GM19193 (cell line): Measurements from ENCODE around the gene RERE.

ENCODE experiments used
- POLR2A ChIP-seq: IDR thresholded peaks from 4 replicates; pipeline ENCODE4 v1.6.1; 2011; ENCODE audit not compliant: insufficient read depth, insufficient read length; ENCODE audit errors: extremely low read depth

The RERE gene

GRCh38 chr1:8590721-8591351 lies 226.6 kb downstream of the RERE start:
- no peak for TF ChIP-seq POLR2A

- no peak for TF ChIP-seq POLR2A
Observed at GRCh38 chr1:8589571-8589970, 227.9 kb downstream of the RERE start.

- TF ChIP-seq POLR2A = no peak
Observed at GRCh38 chr1:8587784-8588183, 229.7 kb downstream of the RERE start.

- TF ChIP-seq POLR2A = no peak
Observed at GRCh38 chr1:8586438-8586837, 231.0 kb downstream of the RERE start.

- TF ChIP-seq POLR2A = no peak
Observed at GRCh38 chr1:8584316-8584715, 233.1 kb downstream of the RERE start.

GRCh38 chr1:8583031-8583430 lies 234.4 kb downstream of the RERE start:
- TF ChIP-seq POLR2A = no peak

GRCh38 chr1:8580566-8580965 lies 236.9 kb downstream of the RERE start:
- TF ChIP-seq POLR2A = no peak

GRCh38 chr1:8578936-8579335 lies 238.5 kb downstream of the RERE start:
- TF ChIP-seq POLR2A = no peak

GRCh38 chr1:8578132-8578877 lies 239.1 kb downstream of the RERE start:
- no peak for TF ChIP-seq POLR2A

- no peak for TF ChIP-seq POLR2A
Observed at GRCh38 chr1:8574985-8575384, 242.5 kb downstream of the RERE start.

- no peak for TF ChIP-seq POLR2A
Observed at GRCh38 chr1:8572106-8572505, 245.3 kb downstream of the RERE start.

- TF ChIP-seq POLR2A = no peak
Observed at GRCh38 chr1:8571200-8571984, 246.0 kb downstream of the RERE start.

GRCh38 chr1:8570465-8570864 lies 247.0 kb downstream of the RERE start:
- no peak for TF ChIP-seq POLR2A

- TF ChIP-seq POLR2A = no peak
Observed at GRCh38 chr1:8569242-8569641, 248.2 kb downstream of the RERE start.

GRCh38 chr1:8568837-8569236 lies 248.6 kb downstream of the RERE start:
- TF ChIP-seq POLR2A = no peak

- TF ChIP-seq POLR2A = no peak
Observed at GRCh38 chr1:8567146-8567545, 250.3 kb downstream of the RERE start.
